ENCODE data around the gene CD22.

The CD22 gene

DNA sequence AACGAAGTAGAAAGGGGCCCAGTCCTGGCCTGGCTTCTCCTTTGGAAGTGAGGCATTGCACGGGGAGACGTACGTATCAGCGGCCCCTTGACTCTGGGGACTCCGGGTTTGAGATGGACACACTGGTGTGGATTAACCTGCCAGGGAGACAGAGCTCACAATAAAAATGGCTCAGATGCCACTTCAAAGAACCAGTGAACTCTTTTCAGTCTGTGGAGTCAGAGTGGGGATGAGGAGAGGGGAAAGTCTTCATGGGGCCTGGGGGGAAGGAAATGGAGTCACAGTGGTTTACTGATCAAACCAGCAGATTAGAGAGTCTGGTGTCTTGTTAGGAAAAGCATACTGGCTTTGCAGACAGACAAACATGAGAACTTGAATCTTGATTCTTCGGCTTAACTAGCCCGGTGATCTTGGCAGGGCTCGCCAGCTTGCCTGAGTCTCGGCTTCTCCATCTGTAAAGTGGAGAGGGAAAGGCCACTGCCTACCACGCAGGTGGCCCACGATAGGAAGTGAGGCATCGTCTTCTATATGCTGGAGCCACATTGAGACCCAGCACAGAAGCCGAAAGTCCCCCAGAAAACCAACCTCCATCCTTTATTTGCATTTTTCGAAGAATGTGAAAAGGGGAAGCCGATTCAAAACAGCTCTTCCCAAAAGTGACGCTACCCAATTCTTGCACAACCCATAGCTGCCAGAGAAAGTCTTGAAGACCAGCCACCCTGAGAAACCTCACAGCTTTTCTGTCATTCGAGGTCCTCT lies 18.4 kb downstream of the CD22 start, which contains the start of gene FFAR1:
TSS of gene FFAR1 (plus strand) at position 732 of the 759 bp plus-strand sequence. CDS start 3,650 bp downstream, outside the sequence.
- H3K27ac ChIP-seq: no peak within 1 kb of the TSS; the same call in 1 of the 2 replicates
- TF ChIP-seq, protein P1, sequence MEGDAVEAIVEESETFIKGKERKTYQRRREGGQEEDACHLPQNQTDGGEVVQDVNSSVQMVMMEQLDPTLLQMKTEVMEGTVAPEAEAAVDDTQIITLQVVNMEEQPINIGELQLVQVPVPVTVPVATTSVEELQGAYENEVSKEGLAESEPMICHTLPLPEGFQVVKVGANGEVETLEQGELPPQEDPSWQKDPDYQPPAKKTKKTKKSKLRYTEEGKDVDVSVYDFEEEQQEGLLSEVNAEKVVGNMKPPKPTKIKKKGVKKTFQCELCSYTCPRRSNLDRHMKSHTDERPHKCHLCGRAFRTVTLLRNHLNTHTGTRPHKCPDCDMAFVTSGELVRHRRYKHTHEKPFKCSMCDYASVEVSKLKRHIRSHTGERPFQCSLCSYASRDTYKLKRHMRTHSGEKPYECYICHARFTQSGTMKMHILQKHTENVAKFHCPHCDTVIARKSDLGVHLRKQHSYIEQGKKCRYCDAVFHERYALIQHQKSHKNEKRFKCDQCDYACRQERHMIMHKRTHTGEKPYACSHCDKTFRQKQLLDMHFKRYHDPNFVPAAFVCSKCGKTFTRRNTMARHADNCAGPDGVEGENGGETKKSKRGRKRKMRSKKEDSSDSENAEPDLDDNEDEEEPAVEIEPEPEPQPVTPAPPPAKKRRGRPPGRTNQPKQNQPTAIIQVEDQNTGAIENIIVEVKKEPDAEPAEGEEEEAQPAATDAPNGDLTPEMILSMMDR (conservative IDR thresholded peaks at IDR 0.05): no peak

DNA sequence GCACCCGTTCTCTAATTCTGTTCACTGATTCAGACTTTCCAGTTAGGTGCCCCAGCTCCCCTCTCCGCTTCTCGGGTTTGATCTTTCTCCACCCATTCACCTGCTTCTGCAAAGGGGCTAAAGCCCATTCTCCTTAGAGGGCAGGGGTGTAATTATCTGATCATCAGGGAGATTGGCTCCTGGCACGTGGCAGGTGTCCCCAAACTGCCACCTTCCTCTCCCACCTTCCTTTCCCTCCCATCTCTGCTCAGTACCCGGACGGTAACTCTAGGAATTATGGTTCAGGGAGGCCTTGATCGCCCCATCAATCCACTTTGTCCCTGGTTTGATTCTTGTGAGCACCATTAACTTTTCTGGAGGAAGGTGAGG lies 18.9 kb downstream of the CD22 start:
- no peak overlapping the region for H3K27ac ChIP-seq
- TF ChIP-seq, protein P1 (conservative IDR thresholded peaks at IDR 0.05): no peak

DNA sequence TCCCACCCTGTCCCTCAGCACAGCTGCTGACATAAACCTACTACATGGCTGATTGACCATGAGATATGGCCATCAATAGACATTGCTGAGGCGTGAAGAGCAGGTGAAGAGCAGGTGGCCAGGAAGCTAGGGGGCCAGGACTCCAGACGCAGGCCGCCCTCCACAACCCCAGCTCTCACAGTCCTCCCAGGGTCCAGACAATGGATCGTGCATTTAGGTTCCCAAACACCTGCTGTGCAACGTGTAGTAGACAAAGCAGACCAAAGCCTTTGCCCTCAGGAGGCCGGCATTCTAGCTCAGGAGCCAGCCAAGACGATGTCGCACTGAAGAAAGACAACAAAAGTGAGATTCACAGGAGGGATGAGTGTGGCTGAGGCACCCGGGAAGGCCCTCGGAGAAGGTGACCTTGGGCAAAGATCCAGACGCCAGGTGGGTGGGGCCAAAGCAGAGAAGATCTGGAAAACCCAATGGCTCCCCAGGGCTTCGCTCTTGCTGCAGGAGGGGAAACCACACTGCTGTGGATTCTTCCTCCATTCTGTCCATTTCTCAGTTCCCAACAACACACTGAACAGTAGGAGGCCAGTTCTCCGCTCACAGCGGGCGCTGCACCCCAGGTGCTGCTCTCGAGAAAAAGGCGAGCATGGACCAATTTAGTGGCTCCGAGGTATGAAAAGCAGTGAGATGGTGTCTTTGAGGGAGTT lies 20.1 kb downstream of the CD22 start:
- TF ChIP-seq, protein P1 (conservative IDR thresholded peaks at IDR 0.05): no peak
- no peak overlapping the region for H3K27ac ChIP-seq

DNA sequence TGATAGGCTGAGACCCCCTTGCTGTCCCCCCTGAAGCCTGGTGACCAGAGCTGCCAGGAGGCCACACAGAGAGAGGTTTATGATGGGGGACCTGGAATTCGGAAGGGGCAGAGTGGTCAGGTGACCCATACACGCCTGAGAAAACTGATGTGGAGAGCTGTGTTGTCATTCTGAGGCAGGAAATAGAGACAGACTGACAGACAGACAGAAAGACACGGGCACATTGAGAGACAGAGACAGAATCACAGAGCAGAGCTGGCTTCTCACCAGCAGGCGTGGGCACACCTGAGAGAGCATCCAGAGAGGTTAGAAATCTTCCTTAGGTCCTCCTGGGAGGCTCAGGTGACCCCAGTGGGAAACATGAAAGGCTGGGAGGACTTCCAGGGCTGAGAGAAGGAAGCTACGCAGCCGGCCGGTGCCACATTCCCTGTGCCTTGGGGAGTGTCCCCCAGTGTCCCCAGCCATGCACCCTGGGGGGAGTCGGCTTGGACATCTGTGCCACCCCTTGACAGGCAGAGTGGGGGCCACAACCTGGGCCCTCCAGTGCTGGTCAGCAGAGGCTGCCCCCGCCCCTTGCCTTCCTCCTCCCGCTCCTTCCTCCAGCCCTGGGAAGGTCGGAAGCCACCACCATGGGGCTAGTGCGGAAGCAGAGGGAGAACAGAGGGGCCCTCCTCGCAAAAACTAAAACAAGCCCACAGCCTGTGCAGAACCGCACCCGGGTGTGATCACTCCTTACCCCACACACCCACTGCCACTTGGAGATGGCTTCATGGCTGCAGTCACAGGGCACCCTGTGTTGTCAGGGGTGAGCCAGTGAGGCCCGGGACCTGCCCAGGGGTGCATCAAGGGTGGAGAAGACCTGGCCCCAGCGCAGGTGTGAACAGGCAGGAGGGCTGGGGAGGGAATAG lies 20.9 kb downstream of the CD22 start:
- TF ChIP-seq, protein P1 (conservative IDR thresholded peaks at IDR 0.05): no peak
- H3K27ac ChIP-seq: no peak overlapping the region

DNA sequence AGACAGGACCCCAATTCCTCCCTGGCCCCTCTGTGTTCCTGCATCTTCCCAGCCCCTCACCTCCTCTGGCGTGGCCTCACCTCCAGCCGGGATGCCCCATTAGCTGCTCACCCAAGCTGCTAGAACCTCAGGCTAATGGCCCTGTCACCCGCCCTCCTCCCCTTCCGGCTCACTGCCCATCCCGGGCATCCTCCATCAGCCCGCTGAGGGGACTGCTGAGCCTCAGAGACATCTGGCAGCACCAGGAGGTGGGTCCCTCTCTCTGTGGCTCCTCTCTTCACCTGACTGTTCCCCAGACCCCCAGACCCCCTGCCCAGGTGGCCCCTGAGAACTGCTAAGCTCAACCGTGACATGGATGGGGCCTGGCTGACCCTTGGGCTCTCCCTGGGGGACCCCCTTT lies 21.6 kb downstream of the CD22 start:
- H3K27ac ChIP-seq: no peak overlapping the region
- TF ChIP-seq, protein P1 (conservative IDR thresholded peaks at IDR 0.05): no peak

DNA sequence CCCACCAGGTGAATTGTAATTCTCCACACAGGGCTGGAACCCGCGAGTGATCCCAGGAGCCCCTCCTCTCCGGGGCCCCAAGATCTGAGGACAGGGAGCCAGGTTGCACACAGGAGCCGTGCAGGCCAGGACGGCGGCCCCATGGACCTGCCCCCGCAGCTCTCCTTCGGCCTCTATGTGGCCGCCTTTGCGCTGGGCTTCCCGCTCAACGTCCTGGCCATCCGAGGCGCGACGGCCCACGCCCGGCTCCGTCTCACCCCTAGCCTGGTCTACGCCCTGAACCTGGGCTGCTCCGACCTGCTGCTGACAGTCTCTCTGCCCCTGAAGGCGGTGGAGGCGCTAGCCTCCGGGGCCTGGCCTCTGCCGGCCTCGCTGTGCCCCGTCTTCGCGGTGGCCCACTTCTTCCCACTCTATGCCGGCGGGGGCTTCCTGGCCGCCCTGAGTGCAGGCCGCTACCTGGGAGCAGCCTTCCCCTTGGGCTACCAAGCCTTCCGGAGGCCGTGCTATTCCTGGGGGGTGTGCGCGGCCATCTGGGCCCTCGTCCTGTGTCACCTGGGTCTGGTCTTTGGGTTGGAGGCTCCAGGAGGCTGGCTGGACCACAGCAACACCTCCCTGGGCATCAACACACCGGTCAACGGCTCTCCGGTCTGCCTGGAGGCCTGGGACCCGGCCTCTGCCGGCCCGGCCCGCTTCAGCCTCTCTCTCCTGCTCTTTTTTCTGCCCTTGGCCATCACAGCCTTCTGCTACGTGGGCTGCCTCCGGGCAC lies 22.6 kb downstream of the CD22 start:
- H3K27ac ChIP-seq: no peak overlapping the region
- TF ChIP-seq, protein P1 (conservative IDR thresholded peaks at IDR 0.05): no peak
